Measurements from ENCODE around the gene ATRN.

GRCh38 chr20:3670945-3671344 lies 200.1 kb downstream of the ATRN start:
- TF ChIP-seq, protein P1, sequence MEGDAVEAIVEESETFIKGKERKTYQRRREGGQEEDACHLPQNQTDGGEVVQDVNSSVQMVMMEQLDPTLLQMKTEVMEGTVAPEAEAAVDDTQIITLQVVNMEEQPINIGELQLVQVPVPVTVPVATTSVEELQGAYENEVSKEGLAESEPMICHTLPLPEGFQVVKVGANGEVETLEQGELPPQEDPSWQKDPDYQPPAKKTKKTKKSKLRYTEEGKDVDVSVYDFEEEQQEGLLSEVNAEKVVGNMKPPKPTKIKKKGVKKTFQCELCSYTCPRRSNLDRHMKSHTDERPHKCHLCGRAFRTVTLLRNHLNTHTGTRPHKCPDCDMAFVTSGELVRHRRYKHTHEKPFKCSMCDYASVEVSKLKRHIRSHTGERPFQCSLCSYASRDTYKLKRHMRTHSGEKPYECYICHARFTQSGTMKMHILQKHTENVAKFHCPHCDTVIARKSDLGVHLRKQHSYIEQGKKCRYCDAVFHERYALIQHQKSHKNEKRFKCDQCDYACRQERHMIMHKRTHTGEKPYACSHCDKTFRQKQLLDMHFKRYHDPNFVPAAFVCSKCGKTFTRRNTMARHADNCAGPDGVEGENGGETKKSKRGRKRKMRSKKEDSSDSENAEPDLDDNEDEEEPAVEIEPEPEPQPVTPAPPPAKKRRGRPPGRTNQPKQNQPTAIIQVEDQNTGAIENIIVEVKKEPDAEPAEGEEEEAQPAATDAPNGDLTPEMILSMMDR (conservative IDR thresholded peaks at IDR 0.05), result no peak
- no peak for TF ChIP-seq ZFX (IDR thresholded peaks at IDR 0.05)

Measured in C4-2B (cell line).